ENCODE measurements around the gene TSPO2.

TSPO2 gene

GRCh38 chr6:41075651-41076626, 33.7 kb downstream of the TSPO2 start:
- DNase-seq (ENCODE audit: low read depth in 2 of 2), result no peak

- no peak for DNase-seq (ENCODE audit: low read depth in 2 of 2)
Measured at GRCh38 chr6:41077536-41077935, 35.3 kb downstream of the TSPO2 start.

- DNase-seq (ENCODE audit: low read depth in 2 of 2), result no peak
Measured at GRCh38 chr6:41078101-41078500, 35.8 kb downstream of the TSPO2 start.

GRCh38 chr6:41079080-41079479, 36.8 kb downstream of the TSPO2 start:
- DNase-seq (ENCODE audit: low read depth in 2 of 2), result no peak

- no peak for DNase-seq (ENCODE audit: low read depth in 2 of 2)
Measured at GRCh38 chr6:41080621-41081020, 38.4 kb downstream of the TSPO2 start.

GRCh38 chr6:41083072-41083471, 40.8 kb downstream of the TSPO2 start:
- DNase-seq (ENCODE audit: low read depth in 2 of 2), result no peak

- no peak for DNase-seq (ENCODE audit: low read depth in 2 of 2)
Measured at GRCh38 chr6:41085182-41085581, 42.9 kb downstream of the TSPO2 start.

GRCh38 chr6:41088451-41088850, 46.2 kb downstream of the TSPO2 start:
- DNase-seq (ENCODE audit: low read depth in 2 of 2), result no peak

- no peak for DNase-seq (ENCODE audit: low read depth in 2 of 2)
Measured at GRCh38 chr6:41090841-41091761, 48.8 kb downstream of the TSPO2 start.

GRCh38 chr6:41092421-41093140, 50.3 kb downstream of the TSPO2 start:
- no peak for DNase-seq (ENCODE audit: low read depth in 2 of 2)

GRCh38 chr6:41093729-41094128, 51.5 kb downstream of the TSPO2 start:
- DNase-seq (ENCODE audit: low read depth in 2 of 2), result no peak

All from stimulated activated CD8-positive, alpha-beta memory T cell treated with anti-CD3 and anti-CD28 coated beads, Interleukin-15, amount 100 ng/mL, for 48 hours (primary cell).